GM19238 (cell line): ENCODE results near the gene PUDP.

Source experiments
- DNase-seq: peaks from one replicate; pipeline ENCODE4 v3.0.0; 2011; ENCODE audit warnings: low spot score; ENCODE audit not compliant: insufficient read length

Gene PUDP

DNA sequence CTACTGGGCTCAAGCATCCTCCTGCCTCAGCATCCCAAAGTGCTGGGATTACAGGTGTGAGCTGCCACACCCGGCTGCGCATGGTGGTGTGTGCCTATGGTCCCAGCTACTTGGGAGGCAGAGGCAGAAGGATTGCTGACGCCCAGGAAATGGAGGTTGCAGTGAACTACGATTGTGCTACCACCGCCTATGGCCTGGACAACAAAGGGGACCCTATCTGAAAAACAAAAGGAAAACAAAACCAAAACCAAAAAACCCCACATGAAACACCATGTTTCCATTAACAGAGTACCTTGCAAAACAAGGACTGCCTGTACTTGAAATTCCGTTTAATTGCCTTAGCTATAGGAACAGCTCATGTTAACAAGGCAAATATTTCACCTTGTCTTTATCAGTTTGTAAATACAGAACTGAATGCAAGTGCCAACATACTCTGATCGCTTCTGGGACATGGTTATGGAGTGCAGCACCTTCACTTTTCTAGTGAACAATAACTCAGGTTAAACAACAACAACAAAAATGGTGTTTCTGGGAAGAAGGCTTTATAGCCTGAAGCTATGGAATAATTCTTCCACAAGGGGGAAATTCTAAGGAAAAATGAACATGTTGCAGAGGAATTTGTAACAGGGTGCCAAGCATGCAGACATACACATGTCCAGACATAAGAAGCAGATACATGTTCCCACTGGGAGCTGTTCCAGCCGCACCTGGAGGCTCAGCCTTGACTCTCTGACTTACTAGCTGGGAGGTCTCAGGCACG, 73.6 kb downstream of the PUDP start:
- no peak for DNase-seq

DNA sequence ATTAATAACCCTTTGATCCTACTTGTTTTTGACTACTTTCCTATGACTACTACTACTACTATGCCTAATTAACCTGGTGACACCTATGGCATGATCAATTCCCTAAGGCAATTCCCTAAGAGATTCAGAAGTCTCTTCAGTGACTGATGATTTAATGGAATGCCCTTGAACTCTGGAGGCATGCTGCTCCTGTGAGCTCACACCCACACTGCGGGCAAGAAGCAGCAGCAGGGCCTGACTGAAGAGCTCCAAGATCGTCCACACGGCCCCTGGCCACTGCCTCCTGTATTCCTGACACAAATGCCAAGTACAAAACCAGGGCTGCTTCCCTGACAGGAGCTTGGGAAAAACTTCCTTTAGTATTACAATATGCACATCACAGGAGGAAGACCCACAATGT, 74.6 kb downstream of the PUDP start:
- no peak for DNase-seq

DNA sequence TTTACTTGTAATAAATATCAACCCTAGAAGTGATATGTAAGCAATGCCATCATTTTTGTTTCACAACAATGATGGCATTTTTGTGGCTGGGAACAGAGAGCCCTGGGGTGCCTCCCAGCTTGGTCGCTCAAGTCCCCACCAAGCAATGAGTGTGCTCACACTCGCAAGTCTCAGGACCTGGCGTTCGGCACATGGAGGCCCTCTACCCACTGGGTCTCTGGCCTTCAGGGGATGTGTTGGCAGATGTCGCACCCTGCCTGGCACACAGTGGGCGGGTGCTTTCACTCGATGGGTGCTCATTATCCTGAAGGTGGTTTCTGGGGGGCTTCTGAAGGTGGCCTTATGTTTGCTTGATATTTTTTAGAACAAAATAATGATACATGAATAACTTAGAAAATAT, 75.1 kb downstream of the PUDP start:
- no peak for DNase-seq

DNA sequence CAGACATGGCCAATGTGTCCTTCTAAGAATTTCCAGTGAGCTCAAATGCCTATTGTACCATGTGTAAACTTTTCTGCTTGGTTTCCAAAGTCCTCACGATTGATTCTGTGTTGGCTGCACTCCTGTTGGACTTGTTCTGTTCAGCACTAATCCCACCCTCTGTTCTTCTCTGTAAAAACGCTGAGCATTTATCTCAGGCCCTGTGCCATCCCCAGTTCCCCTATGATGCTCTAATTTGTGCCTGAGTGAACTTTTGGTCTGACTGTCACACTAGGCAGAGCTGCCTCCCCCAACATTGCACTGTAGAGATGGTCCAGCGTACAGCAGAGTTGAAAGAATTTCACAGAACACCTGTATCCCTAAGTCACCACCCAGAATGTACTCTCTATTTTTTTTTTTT, 76.6 kb downstream of the PUDP start:
- no peak for DNase-seq

DNA sequence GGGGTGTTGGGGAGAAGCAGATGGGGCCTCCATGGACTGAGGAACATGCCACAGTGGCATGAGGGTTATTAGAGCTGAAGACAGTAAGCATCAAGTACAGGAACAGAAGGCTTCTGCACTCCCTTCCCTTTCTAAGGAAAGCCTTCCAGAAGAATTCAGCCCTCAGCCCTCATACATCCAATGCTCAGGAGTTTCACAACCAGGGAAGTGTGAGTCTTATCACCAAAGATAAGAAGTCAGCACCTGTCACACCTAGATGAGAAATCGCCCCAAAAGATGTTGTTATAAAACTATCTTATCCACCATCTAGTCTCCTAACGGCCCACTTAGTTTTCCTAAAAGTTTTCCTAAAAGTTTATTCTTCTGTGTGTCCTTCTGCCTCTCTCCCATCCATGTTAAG, 78.4 kb downstream of the PUDP start:
- DNase-seq = no peak

DNA sequence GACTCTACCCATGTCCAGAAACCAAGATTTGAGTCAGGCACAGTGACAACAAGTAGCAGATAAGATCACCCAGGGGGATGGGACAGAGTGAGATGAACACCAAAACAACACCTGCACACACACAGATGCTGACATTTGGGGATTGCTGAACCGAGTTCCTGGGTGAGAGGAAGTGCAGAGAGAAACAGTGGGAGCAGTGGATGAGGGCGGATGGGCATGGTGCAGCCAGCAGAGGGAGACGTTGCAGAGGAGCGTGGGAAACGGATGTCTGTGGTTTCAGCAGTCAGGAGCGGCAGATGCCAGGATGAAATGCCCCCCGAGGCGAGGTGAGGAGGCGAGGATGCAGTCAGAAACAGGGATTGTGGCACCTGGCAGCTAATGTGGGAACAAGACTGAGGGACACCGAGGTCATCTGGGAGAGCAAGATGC, 79.0 kb downstream of the PUDP start:
- no peak for DNase-seq

DNA sequence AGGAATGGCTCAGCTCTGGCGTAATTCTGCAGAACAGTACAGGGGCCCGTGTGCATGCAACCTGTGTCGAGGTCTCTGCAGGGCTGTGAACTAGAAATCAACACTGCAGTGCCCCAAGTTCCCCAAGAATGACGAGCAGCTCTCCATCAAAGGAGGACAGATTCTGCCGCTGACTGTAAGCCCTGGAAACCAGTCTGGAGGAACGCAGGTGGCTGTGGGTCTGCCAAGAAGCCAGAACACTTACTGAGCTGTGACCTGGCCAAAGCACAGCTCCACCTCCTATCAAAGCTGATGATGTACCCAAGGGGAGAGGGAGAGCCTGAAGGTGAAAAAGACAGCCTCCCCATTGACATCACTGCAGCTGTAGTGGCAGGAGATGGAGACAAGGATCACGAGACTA, 80.7 kb downstream of the PUDP start:
- DNase-seq = no peak

DNA sequence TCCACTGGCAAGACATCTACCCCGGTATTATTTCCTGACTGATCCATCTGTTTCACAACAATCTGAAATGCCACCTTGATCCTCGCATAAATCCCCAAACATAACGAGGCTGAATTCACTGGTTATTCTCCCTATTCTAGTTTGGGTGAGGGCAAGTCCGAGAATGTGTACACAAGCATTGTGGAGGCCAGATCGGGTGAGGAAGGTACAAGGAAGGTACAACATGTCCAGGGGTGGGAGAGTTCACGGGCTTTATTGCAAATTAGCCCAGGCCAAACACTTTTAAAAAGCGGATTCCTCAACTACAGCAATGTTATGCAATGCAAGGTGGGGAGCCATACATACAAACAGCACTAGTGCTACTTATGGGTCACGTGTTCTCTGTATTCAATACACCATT, 82.5 kb downstream of the PUDP start:
- no peak for DNase-seq

DNA sequence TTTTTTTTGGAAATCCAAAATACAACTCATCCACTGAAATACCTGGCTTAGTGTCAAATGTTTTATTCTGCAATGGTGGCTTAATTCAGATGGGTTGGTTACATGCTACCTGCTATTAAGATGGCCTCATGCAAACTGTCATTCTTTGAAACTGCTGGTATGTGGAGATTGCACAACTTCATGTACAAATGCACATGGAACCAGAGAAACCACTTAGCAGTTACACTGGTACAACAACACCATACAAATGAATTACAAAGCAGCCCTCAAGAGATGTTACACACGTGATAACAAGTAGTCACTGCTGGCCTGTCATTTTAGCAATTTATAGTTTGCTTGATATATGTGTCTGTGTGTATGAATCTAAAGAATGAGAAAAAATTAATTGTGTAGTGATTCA, 85.0 kb downstream of the PUDP start:
- DNase-seq = no peak

DNA sequence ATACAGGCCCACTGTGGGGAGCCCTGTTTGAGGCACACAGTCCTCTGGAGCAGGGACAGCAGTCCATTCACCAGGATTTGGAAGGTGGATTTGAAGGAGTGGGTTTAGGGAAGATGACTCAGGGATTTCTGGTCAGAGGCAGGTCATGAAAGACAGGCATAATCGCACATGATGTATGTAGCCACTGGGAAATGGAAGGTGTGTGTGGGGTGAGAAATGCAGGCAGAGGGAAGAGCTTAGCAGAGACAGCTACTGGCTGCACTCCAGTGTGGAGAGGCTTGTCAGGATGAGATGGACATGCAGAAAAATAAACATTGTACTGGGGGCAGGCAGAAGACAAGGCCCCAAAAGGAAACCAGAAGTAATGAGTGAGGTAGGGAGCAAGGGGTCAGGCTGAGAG, 85.7 kb downstream of the PUDP start:
- no peak for DNase-seq

DNA sequence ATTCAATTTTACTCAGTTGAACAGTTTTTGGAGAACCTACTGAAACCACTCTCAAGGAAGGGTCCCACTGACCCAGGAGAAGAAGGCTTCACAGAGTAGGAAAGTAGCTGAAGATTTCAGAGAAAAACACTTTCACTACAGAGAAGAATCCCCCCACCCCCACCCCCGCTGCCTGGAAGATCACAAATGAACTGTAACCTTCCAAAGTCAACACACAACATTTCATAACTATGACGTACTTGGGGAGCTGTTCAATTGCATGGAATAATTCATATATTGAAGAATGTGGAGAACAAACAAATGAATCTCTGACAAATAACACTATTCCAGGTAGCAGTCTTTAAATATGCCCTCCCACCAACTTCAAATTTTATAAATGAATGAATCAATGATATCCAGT, 86.5 kb downstream of the PUDP start:
- no peak for DNase-seq

DNA sequence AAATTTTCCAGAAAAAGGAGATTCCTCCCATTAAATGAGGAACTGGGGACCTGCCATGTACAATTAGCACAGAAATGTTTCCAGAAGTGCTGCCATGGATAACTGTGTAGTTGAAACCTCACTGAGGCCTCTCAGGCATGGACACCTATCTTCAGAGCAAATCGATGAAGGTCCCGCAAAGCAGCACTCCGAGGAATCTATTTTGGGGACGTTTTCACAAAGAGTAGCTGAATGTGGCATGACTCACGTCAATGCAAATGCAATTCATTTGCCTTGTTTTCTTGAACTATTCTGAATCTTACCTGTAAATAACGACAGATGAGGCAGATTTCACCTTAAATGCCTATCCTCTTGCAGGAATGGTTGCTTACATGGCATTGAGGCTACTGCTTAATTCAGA, 87.5 kb downstream of the PUDP start:
- no peak for DNase-seq

DNA sequence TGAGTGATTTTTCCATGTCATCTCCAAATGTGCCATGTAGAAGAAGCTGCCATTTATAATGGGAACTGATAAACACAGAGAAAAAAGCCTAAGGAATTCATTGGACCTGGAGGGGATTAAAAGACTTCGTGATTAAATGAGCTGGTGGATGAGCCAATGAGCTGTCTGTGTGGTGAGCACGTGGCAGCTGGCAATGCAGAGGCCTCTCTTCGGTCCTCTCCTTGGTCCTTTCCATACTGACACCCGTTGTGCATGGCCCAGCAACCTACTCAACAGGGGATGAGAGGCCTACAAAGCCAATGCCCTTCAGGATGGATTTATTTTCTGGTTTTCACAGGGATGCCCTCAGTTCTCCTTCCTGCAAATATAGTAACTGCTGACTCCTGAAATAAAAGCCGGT, 88.1 kb downstream of the PUDP start:
- DNase-seq = no peak

DNA sequence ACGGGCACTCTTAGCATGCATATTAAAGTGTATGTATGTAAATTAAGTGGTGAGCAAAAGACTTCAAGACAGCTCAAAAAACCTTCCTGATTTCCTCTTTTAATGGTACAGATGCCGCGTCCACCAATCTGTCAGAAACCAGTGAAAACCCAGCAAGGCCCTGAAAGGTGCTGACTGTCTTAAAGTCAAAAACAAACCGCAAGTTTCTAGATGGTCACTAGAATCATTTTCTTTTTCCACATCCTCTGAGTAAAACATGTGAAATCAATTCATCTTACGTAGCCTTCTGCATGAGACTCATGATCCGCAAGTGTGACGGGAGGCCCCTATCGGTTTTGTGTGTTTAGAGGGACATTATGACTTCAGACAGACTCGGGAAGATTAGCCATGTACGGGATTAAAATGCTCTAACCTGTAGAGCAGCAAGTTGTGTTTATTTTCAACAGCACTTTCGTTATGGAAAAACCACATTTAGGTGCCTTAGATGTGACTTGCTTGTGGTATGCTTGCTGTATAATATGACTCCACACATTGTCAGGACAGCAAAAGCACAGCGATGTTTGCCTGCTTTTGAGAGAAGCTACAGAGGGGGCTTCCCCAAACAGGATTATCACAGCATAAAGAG, 88.6 kb downstream of the PUDP start:
- DNase-seq = peak; percentile 42

DNA sequence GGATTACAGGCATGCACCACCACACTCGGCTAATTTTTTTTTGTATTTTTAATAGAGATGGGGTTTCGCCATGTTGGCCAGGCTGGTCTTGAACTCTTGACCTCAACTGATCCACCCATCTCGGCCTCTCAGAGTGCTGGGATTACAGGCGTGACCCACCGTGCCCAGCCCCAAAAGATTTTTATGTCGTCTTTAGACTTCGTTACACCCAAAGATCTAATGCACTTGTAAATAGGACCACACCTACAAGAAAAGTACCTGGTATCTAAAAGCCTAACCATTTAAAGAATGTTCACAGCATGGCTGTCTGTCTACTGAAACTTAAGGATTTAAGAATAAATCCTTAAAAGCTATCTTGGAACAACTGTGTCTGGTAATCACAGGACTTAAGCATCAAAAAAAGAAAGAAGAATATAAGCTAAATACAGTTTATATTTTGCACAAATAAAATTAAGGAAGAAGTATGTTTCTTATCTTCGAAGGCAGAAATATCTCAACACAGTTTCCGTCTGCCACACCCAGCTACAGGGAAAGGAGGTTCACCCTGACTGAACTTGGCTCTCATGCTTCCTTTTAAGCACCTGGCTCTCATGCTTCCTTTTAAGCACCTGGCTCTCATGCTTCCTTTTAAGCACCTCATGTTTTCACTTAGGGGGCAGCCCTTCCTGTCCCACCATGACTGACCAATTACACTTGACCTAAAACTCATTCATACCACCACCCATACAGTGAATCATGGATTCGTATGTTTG, 92.4 kb downstream of the PUDP start:
- no peak for DNase-seq

DNA sequence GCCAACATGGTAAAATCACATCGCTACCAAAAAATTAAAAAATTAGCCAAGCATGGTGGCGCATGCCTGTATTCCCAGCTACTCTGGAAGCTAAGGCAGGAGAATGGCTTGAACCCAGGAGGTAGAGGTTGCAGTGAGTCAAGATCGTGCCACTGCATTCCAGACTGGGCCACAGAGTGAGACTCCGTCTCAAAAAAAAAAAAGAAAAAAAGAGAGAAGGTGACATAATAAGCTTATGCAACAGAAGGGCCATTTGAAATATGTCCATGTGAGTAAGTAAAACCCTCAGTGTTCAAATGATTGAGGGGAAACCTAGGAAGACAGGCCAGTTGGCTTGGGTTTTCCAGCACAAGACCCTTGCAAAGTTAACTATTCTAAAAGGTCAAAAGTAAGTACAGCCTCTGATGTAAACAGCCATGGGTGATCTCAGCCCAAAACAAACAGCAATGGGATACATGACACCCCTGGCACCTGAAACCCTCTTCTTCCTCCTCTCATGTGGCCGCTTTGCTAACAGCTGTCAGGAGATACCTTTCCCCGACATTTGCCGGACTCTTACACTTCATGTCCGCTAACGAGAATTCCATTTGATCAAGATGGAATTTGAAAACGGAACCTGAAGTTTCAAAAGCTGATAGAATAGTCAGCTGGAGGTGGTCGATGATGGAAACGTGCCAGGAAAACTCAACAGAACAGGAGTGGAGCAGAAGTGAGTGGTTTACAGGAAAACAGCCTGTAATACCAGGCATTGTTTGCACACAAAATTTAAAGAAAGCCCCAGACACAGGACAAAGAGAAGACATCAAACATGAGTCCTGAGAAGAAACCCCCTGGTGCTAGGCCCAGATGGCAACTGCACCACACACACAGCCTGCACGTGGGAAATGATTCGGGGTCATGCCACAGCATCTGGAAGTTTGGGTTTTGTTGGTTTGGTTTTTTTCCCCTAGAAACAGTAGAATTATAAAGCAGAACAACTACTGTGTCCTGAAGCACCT, 93.4 kb downstream of the PUDP start:
- no peak for DNase-seq

DNA sequence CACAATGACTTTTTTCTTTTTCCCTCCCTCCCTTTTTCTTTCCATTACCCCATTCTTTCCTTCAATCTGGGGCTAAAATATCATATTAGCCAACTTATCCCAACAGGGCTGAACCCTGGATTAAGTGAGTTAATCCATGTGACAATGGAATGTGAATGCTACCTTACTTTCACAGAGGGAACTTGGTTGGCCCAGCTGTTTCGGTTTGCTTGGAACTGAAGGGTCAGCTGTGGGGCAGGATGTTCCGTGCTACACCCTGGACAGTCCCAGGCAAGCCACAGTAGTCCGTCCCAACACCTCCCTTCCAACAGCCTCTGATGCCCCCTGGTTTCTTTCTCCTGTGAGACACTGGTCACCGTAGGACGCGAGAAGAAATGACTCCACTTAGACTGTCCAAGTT, 95.4 kb downstream of the PUDP start:
- no peak for DNase-seq

DNA sequence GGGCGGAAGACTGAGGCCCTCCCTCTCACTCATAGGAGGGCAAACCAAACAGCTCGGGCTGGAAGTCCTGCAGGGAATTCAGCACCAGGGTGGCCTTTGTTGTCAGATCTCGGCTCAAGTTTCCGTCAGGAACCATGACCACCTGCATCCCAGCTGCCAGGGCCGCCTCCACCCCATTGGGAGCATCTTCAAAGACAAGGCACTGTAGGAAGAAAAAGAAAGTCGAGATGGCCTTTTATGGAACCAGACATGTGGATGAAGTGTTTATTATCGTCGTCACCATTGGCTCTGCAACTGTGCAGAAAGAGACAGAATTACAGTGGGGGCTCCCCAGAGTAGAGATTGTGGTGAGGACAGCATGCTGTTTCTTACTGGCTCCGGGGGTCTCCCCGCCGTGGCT, 97.7 kb downstream of the PUDP start:
- DNase-seq = no peak

DNA sequence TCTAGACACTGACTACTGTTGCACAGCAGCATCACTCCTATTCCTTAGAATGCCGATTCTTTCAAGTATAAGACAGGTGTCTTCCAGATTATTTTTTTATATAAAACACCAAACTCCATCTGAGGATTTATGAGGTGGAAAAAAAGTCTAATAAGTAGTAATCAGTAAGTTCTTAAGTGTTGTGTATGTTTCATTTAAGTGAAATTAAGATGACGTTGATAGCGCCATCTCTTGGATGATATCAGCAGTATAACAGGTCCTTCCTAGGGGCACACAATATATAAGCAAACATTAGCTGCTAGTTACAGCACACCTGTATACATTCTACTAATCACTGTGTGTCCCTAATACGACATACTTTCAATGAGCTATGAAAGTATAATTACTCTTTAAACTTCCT, 100.0 kb downstream of the PUDP start:
- DNase-seq = no peak

DNA sequence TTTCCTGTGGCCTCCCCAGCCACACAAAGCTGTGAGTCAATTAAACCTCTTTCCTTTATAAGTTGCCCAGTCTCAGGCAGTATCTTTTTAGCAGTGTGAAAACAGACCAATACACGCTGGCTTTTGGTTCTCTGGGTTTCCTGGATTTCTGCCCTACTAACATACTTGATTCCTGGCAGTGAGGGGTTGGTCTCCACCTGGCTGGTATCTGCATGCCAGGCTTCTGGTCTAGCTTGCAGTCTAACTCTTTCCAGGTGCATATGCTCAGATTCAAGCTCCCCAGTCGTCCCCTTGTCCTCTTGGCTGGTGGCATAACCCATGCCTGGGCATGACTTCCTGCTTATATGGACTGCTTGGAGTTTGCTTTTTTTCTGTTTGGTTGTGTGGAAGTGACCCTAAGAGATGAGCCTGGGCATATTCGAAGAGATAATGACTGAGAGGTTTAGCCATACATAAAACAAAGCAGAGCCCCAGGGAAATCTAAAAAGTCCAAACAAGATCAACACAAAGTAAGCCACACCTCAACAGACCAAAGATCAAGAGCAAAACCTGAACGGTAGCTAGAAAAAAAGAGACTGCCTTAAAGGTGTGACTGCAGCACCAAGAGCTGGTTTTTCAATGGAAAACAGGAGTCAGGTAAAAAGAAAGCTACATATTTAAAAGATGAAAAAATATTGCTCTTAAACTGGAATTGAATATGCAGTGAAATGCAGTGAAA, 102.6 kb downstream of the PUDP start:
- DNase-seq = no peak
